ENCODE results near the gene RAB3C.
A peak's percentile ranks its signal among the peaks of the same experiment; 100 is the strongest.
"Not testable (repeated sequence)": the region's sequence is repeated elsewhere in the genome, so short reads cannot be mapped to it uniquely, and the experiment has no call there.

The RAB3C gene

GRCh38 chr5:58582803-58583491 lies at the start of gene RAB3C:
Gene RAB3C, plus strand, starts transcription at chr5:58583075. Its CDS starts 134 bp downstream, at chr5:58583209.
- Histone ChIP-seq H3K4me2 (peak within 1 kb of the TSS; percentile 21 to 67 (median 55); a peak in 20 of 22 replicates), H3K9ac (no peak within 1 kb of the TSS), H3K9me3 (replicated peaks in 1 of 11) (peaks cover 9 to 20% (median 17%) of the 10 kb centered on the region in 11 experiments; a peak in 21 of 22 replicates), H3K4me3 (peak within 1 kb of the TSS in 8 of 10 experiments; percentile 14 to 58 (median 38); a peak in 14 of 20 replicates), H3K4me1 (no peaks in the 10 kb centered on the region), H4K20me1 (no peaks in the 10 kb centered on the region), H3K36me3 (no peaks in the 10 kb centered on the region), H3K27me3 (peaks cover 0 to 18% (median 9%) of the 10 kb centered on the region in 11 experiments; a peak in 10 of 22 replicates), H3K27ac (no peak within 1 kb of the TSS)
- no peak for TF ChIP-seq Cebpa-rat (IDR thresholded peaks at IDR 0.05)

DNA sequence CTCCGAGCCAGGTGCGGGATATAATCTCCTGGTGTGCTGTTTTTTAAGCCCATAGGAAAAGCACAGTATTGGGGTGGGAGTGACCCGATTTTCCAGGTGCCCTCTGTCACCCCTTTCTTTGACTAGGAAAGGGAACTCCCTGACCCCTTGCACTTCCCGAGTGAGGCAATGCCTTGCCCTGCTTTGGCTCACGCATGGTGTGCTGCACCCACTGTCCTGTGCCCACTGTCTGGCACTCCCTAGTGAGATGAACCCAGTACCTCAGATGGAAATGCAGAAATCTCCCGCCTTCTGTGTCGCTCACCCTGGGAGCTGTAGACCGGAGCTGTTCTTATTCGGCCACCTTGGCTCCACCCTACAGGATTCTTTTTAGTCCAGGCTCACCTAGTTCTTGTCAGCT lies 40.9 kb upstream of the RAB3C start:
- Histone ChIP-seq H3K27ac (peak overlapping the region in 2 of 11 experiments; percentile 14 to 26; a peak in 1 of 22 replicates), H3K9me3 (replicated peaks in 1 of 11) (peaks cover 0 to 44% (median 0%) of the 10 kb centered on the region in 11 experiments; a peak in 9 of 22 replicates), H3K4me1 (peaks cover 0 to 49% (median 31%) of the 10 kb centered on the region in 10 experiments; a peak in 15 of 20 replicates), H3K4me2 (peak overlapping the region in 1 of 11 experiments; percentile 19; a peak in 1 of 22 replicates)
- not testable (repeated sequence) for H3K9ac ChIP-seq, H3K27me3 ChIP-seq, H4K20me1 ChIP-seq, H3K36me3 ChIP-seq, H3K4me3 ChIP-seq

DNA sequence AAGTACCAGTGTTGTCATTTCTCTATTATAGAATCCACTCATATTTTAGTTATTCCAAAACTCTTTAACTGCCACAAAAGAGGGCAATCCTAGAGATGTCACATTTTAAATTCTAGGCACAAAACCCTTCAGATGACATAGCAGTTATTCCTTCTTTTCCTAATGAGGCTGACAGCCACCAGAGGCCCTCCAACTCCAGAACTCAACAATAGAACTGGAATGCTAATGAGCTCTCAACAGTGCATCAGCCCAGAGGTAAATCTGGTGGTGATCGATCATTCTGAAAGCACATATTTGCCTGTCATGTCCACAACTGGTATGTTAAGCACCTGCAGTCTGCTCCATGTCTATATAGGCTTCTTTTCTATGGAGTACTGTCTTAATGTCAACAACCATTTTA lies 40.2 kb upstream of the RAB3C start:
- Histone ChIP-seq H3K4me1 (peaks cover 0 to 52% (median 31%) of the 10 kb centered on the region in 10 experiments; a peak in 15 of 20 replicates), H3K36me3 (no peaks in the 10 kb centered on the region), H4K20me1 (no peaks in the 10 kb centered on the region), H3K4me2 (peak overlapping the region in 1 of 11 experiments; percentile 75; a peak in 1 of 22 replicates), H3K4me3 (no peak overlapping the region), H3K9ac (no peak overlapping the region), H3K27ac (peak overlapping the region in 7 of 11 experiments; percentile 68 to 88 (median 81); a peak in 9 of 22 replicates), H3K27me3 (no peaks in the 10 kb centered on the region), H3K9me3 (replicated peaks in 1 of 11) (peaks cover 0 to 41% (median 0%) of the 10 kb centered on the region in 11 experiments; a peak in 8 of 22 replicates)
- no peak for TF ChIP-seq Cebpa-rat (IDR thresholded peaks at IDR 0.05)

- H3K9ac ChIP-seq = peak overlapping the region in 7 of 11 experiments; percentile 14 to 58 (median 47); a peak in 12 of 22 replicates
- TF ChIP-seq Cebpa-rat (IDR thresholded peaks at IDR 0.05) = no peak
- H3K27ac ChIP-seq = peak overlapping the region; percentile 16 to 88 (median 77)
- peaks cover 0 to 52% (median 31%) of the 10 kb centered on the region in 10 experiments; a peak in 15 of 20 replicates for H3K4me1 ChIP-seq
- H3K9me3 ChIP-seq (replicated peaks in 1 of 11) = peaks cover 0 to 40% (median 0%) of the 10 kb centered on the region in 11 experiments; a peak in 8 of 22 replicates
- H3K36me3 ChIP-seq = no peaks in the 10 kb centered on the region
- no peaks in the 10 kb centered on the region for H3K27me3 ChIP-seq
- peak overlapping the region in 7 of 11 experiments; percentile 31 to 75 (median 61); a peak in 14 of 22 replicates for H3K4me2 ChIP-seq
- no peaks in the 10 kb centered on the region for H4K20me1 ChIP-seq
- H3K4me3 ChIP-seq = no peak overlapping the region; a peak in 1 of 20 replicates
Measured at GRCh38 chr5:58543723-58544122, 39.2 kb upstream of the RAB3C start.

DNA sequence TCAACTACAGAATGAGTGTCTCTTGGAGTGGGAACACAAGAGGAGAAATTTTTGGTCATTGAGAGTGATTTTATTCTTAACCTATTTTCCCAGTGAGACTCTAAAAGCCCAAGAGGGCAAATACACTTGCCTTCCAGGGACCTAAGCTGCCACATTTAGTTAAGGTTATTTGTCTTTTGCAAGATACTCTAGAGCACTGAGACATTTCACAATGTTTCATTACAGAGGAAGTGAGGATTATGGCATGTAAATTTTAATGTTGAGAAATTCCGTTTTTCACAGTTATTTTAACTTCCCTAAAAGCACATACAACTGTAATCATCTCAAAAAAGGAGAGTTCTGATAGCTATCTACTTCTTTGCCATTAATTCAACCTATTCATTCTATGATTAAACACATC lies 38.7 kb upstream of the RAB3C start:
- Histone ChIP-seq H3K4me3 (no peak overlapping the region; a peak in 1 of 20 replicates), H3K36me3 (no peaks in the 10 kb centered on the region), H3K9ac (peak overlapping the region in 7 of 11 experiments; percentile 14 to 58 (median 47); a peak in 12 of 22 replicates), H4K20me1 (no peaks in the 10 kb centered on the region), H3K27ac (peak overlapping the region; percentile 16 to 88 (median 77); a peak in 21 of 22 replicates), H3K4me2 (peak overlapping the region in 8 of 11 experiments; percentile 4 to 75 (median 56); a peak in 13 of 22 replicates), H3K4me1 (peaks cover 0 to 52% (median 31%) of the 10 kb centered on the region in 10 experiments; a peak in 15 of 20 replicates), H3K27me3 (no peaks in the 10 kb centered on the region), H3K9me3 (replicated peaks in 1 of 11) (peaks cover 0 to 41% (median 0%) of the 10 kb centered on the region in 11 experiments; a peak in 9 of 22 replicates)
- peak in 3 of 11 experiments; percentile 57 to 84 (median 74); a peak in 7 of 22 replicates for TF ChIP-seq Cebpa-rat (IDR thresholded peaks at IDR 0.05)

GRCh38 chr5:58544926-58545325 lies 37.9 kb upstream of the RAB3C start:
- peak overlapping the region in 7 of 11 experiments; percentile 31 to 75 (median 61); a peak in 13 of 22 replicates for H3K4me2 ChIP-seq
- TF ChIP-seq Cebpa-rat (IDR thresholded peaks at IDR 0.05) = no peak

DNA sequence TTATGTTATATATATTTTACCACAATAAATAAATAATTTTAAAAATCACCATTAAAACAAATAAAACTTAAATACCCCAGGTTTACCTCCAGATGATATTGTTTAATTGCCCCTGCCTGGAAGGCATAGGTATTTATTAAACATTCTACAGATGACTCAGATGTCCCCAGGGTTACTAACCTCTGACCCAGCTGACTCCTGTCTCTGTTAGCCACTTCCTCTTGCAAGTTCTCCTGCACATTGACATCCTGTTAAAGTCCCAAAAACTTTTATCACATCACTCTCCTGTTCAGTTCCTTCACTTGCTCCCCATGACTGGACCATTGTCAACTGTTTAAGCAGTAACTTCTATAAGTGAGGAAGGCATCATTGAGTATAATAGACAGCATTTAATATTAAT lies 37.0 kb upstream of the RAB3C start:
- Histone ChIP-seq H3K4me3 (no peak overlapping the region), H3K4me1 (peaks cover 0 to 52% (median 31%) of the 10 kb centered on the region in 10 experiments; a peak in 15 of 20 replicates), H3K9me3 (replicated peaks in 1 of 11) (peaks cover 0 to 37% (median 0%) of the 10 kb centered on the region in 11 experiments; a peak in 8 of 22 replicates), H3K4me2 (peak overlapping the region in 9 of 11 experiments; percentile 16 to 75 (median 56); a peak in 16 of 22 replicates), H3K27ac (peak overlapping the region in 9 of 11 experiments; percentile 5 to 88 (median 80); a peak in 16 of 22 replicates), H3K36me3 (no peaks in the 10 kb centered on the region), H3K27me3 (no peaks in the 10 kb centered on the region), H4K20me1 (no peaks in the 10 kb centered on the region), H3K9ac (0 out of 22 replicates have a peak overlapping the region, but pooled peaks of 2 of the 11 experiments have one; percentile 4 to 37)
- no peak for TF ChIP-seq Cebpa-rat (IDR thresholded peaks at IDR 0.05)

More at GRCh38 chr5:58544926-58545325, 37.9 kb upstream of the RAB3C start:
- Histone ChIP-seq H4K20me1 (no peaks in the 10 kb centered on the region), H3K27ac (peak overlapping the region in 9 of 11 experiments; percentile 53 to 88 (median 80); a peak in 19 of 22 replicates), H3K36me3 (no peaks in the 10 kb centered on the region), H3K4me1 (peaks cover 0 to 52% (median 31%) of the 10 kb centered on the region in 10 experiments; a peak in 15 of 20 replicates), H3K4me3 (no peak overlapping the region), H3K9me3 (replicated peaks in 1 of 11) (peaks cover 0 to 40% (median 0%) of the 10 kb centered on the region in 11 experiments; a peak in 9 of 22 replicates), H3K27me3 (no peaks in the 10 kb centered on the region), H3K9ac (peak overlapping the region in 3 of 11 experiments; percentile 9 to 47 (median 40); a peak in 3 of 22 replicates)

DNA sequence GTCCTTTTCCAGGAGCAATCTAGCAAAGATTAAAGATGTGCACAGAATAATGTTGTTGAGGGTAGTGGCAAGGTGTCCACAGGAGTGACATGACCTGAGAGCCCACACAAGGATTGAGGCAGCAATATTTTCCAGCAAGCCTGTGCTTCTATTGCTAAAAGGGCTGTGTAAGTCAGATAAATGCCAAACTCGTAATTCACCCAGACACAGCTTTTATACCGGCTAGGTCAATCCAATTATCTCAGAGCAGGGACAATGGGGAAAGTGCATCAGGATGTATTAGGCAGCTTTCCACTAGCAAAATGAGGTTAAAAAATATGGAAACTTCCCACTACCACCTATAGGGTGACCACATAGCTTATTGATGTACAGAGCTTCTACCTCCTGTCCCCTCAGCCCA lies 34.8 kb upstream of the RAB3C start:
- H3K9me3 ChIP-seq (replicated peaks in 1 of 11) = peaks cover 0 to 25% (median 0%) of the 10 kb centered on the region in 11 experiments; a peak in 7 of 22 replicates
- no peaks in the 10 kb centered on the region for H3K36me3 ChIP-seq
- no peaks in the 10 kb centered on the region for H4K20me1 ChIP-seq
- H3K27me3 ChIP-seq = no peaks in the 10 kb centered on the region
- no peak overlapping the region for H3K9ac ChIP-seq
- H3K4me3 ChIP-seq = no peak overlapping the region
- 0 out of 22 replicates have a peak overlapping the region, but pooled peaks of 1 of the 11 experiments have one; percentile 19 for H3K27ac ChIP-seq
- H3K4me2 ChIP-seq = no peak overlapping the region
- TF ChIP-seq Cebpa-rat (IDR thresholded peaks at IDR 0.05) = no peak
- peaks cover 0 to 41% (median 31%) of the 10 kb centered on the region in 10 experiments; a peak in 15 of 20 replicates for H3K4me1 ChIP-seq

Data from BLaER1 treated with 17β-estradiol and CSF1 and Interleukin-3, amounts not matched to agents 10 nM and 100 nM (cell line).